Lower leg skin (tissue), 4 donors: ENCODE measurements around the gene ASB16. TPM values are rescaled to one million over a fixed set of nuclear protein-coding genes. Genes with fewer than 3 reads are reported as not detected.

Source experiments
- DNase-seq, 2 donors: peaks; one replicate each; pipeline ENCODE4 v3.0.0-alpha.2; 2019; ENCODE audit warnings: low spot score in 2 of 2
- H3K4me3 ChIP-seq: fragments of 200-600 bp; sonication (generic); 2 replicates; pipeline ENCODE4 v1.5.1; 2017; ENCODE audit warnings: mild to moderate bottlenecking, low read depth; ENCODE audit not compliant: poor library complexity, severe bottlenecking
- CTCF ChIP-seq, 3 donors: fragments of 450-650 bp; IDR thresholded peaks; one replicate each; pipeline ENCODE4 v1.5.1; 2016; ENCODE audit warnings: antibody characterized with exemption in 3 of 3, mild to moderate bottlenecking in 3 of 3, moderate library complexity in 2 of 3
- POLR2A ChIP-seq, 2 donors: fragments of 450-650 bp; IDR thresholded peaks; one replicate each; pipeline ENCODE4 v1.6.1; 2016 to 2017; ENCODE audit warnings: antibody characterized with exemption in 2 of 2, mild to moderate bottlenecking in 1 of 2, moderate library complexity in 1 of 2
- WGBS, 2 donors: methylation state at CpG; one replicate each; pipeline ENCODE4 v1.1.5; 2018; 5-methylcytosine and 5-hydroxymethylcytosine counted together
- intact Hi-C: fragments of 100-400 bp; cut with DNase I; formaldehyde crosslinking; loops from one replicate; pipeline ENCODE4 v1.15.0; 2023; ENCODE audit warnings: low total_unique reads
- total RNA-seq, 4 donors: library from RNA; depleted of rRNA; stranded (reverse); fragments of >200 nt; gene quantifications; one replicate each; pipeline ENCODE4 v1.1.0, GENCODE V29; 2016

The ASB16 gene, protein sequence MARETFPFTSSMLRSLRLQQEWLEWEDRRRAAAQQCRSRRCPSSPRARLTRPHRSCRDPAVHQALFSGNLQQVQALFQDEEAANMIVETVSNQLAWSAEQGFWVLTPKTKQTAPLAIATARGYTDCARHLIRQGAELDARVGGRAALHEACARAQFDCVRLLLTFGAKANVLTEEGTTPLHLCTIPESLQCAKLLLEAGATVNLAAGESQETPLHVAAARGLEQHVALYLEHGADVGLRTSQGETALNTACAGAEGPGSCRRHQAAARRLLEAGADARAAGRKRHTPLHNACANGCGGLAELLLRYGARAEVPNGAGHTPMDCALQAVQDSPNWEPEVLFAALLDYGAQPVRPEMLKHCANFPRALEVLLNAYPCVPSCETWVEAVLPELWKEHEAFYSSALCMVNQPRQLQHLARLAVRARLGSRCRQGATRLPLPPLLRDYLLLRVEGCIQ
- 1 to 10 TPM in 1 of 4 donors, not detected in 3; 1.1 TPM for total RNA-seq

- intact Hi-C loops = no loop called here
- TF ChIP-seq POLR2A (IDR thresholded peaks at IDR 0.05) (no peak), CTCF (IDR thresholded peaks at IDR 0.05) (no peak)
- no peak within 1 kb of the TSS for H3K4me3 ChIP-seq
- DNase-seq = no peak
- 45 to 47% methylated on average over 15 to 18 of the region's 21 CpGs for WGBS, 2 donors
Observed at GRCh38 chr17:44170499-44171201, at the start of gene ASB16. ASB16 (plus strand) TSS chr17:44170704; CDS start chr17:44170790, 86 bp downstream.

DNA sequence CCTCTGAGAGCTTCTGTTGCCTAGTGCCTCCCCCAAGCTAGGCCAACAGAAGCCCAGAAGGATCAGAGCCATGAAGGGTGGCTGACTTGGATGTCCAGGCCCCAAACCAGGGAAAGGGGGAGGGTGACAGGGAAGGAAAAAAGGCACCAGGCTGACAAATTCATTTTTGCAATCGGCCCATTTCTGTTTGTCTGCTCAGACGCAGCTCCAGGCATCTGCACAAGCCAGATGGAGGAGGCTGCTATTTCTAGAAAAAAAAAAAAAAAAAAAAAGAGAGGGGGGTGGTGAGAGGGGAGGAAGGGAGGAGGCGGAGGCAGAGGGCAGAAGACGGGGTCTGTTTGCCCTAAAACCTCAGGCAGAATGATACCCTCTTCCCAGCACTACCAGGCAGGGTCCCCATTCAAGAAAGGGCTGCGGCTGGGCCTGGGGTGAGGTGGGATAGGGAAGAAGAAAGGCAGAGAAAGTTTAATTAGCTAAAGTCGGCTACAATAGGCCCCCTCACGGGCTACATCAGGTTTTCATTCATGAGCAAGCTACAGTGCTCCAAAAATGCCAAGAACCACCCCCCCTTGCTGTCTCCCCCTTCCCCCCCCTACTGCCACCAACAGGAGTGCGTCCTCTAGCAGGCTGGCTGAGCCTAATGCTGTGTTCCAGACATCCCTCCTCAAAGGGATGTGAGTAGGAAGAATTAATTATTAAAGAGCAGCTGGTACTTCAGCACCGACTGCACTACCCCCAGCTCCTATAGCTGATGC is 49.5 kb upstream of the ASB16 start:
- intact Hi-C loops = no loop called here
- no peak for DNase-seq
- TF ChIP-seq CTCF (IDR thresholded peaks at IDR 0.05) = no peak
- TF ChIP-seq POLR2A (IDR thresholded peaks at IDR 0.05) = no peak
- H3K4me3 ChIP-seq = no peak overlapping the region
- WGBS, 2 donors = 36 to 50% methylated on average over 9 of the region's 9 CpGs

- DNase-seq = no peak
- H3K4me3 ChIP-seq = peak overlapping the region; percentile 99
- TF ChIP-seq CTCF (IDR thresholded peaks at IDR 0.05) = no peak
- no peak for TF ChIP-seq POLR2A (IDR thresholded peaks at IDR 0.05)
- 0 to 19% methylated on average over 1 of the region's 1 CpG for WGBS, 2 donors
- intact Hi-C loops = no loop called here
Observed at GRCh38 chr17:44121997-44122815, 48.3 kb upstream of the ASB16 start.

DNA sequence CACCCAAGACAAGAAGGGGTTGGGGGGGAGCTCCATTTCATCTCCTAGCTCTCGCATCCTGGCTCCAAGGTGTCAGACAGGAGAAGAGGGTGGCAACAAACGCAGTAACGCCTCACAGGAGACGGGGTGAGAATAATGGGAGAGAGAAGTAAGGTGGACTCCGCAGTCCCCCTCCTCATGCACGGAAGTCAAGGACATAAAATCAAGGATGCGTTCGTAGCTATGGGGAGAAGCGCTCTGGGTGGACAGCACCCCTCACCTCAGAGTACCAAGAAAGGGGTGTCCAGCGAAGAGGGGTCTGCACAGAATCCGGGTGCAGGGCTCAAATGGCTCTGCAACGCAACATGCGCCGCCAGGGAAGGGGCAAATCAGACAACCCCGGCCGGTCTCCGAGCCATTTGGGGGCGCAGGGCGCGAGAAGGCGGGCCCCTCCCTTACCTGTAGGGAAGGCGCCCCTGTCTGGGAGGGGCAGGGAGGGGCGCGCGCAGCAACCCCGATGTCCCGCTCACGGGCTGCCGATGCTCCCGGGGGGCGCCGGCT is 47.6 kb upstream of the ASB16 start:
- TF ChIP-seq POLR2A (IDR thresholded peaks at IDR 0.05) (no peak), CTCF (IDR thresholded peaks at IDR 0.05) (no peak)
- intact Hi-C loops = no loop called here
- 0 to 1% methylated on average over 16 to 31 of the region's 32 CpGs for WGBS, 2 donors
- H3K4me3 ChIP-seq = peak overlapping the region; percentile 99
- DNase-seq = no peak
